Urothelium cell line (cell line): ENCODE data around the gene LACRT.
"Not testable (repeated sequence)": the region's sequence is repeated elsewhere in the genome, so short reads cannot be mapped to it uniquely, and the experiment has no call there.

Experiments
- DNase-seq: peaks from one replicate; pipeline ENCODE4 v3.0.0; 2011; ENCODE audit warnings: low spot score, mixed read lengths
- FAIRE-seq: peaks from 2 replicates; lab custom pipeline; 2011; peaks lifted over from hg19 to GRCh38; lab: Jason Lieb, UNC

The LACRT gene

DNA sequence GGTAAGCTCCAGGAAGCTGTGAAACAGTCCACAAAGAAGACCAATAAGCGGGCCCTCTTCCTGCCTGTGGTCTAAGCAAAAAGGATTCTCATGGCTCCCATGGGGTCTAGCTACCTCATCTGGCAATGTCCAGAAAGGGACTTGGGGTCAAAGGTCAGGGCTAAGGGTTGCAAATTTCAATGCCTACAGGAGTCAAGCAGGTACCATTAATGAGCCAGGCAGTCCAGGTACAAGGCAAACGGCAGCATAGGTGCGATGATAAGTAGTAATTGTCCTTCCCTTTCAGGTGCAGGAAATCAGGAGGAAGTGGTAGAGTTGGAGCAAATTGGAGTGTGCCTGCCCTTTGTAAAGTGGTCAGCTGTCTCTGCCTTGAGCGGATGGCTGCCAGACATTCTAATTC lies 6.4 kb upstream of the LACRT start:
- DNase-seq (no peak), FAIRE-seq (no peak)

DNA sequence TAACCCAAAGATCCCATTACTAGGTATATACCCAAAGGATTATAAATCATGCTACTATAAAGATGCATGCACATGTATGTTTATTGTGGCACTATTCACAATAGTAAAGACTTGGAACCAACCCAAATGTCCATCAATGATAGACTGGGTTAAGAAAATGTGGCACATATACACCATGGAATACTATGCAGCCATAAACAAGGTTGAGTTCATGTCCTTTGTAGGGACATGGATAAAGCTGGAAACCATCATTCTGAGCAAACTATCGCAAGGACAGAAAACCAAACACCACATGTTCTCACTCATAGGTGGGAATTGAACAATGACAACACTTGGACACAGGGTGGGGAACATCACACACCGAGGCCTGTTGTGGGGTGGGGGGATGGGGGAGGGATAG lies 4.4 kb upstream of the LACRT start:
- not testable (repeated sequence) for FAIRE-seq, DNase-seq

DNA sequence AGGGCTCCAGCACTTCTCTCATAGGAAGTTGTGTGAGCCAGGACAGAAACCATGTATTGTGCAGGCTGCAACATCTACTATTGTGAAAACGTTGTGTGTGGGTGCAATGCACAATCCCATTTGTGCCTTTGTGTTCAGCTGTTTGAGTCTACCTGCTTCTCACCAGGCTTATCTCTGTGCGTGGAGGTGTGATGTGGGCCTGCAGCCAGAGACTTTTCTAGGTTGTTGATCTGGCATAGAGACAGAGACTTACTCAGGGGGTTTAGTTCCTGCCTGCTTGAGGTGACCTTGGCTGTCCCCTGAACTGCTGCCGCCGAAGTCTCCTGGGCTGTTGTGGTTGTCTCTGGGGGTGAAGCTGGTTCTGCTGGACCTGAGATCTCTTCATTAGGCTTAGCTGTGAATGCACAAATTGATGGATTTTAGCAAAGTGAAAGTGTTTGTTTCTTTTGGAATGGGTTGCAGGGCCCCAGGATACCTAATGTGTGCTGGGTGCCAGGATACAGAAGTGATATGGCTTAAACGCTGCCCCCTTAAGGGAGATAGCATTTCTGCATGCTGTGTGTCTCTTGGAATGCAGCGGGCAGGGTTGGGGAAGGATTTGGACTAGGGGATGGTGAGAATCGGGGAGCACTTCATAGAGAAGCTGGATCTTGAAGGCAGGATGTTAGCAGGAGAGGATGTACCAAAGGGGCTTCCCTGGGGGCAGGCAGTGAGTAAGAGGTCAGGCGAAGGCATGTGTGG lies 2.5 kb downstream of the LACRT start:
- no peak for FAIRE-seq
- DNase-seq: no peak

DNA sequence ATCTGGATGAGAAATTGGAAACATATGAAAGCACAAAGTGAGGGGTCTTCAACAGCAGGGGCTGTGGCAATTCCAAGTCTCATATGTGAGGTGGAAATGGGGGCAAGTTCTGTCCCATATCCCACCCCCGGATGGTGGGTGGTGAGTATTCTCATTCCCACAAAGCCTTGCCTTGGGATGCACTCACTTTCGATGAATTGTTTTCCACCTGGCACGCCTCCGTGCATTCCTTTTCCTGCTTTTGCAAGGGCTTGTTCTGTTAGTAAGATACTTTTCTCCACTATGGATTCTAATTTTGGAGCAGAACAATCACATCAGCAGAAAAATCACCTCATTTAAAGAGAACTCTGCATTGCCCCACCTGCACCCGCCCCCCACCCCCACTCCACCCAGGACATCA lies 3.1 kb downstream of the LACRT start:
- no peak for FAIRE-seq

DNA sequence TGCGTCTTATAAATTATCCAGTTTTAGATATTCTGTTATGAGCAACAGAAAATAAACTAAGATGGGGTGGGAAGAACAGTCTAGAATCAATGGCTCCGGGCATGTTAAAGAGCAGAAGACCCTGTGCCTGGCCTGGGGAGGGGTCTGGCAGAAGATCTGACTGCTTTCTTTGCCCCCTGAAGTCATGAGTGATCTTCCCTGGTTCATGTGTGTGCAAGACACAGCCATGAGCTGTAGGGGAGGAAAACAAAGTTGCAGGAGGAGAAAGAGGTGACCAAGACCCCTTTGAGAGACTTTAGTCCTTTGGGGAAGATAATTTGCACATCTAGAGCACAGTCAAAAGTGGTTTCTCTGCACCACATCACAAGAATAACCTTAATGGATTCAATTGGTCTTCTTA lies 4.8 kb downstream of the LACRT start:
- DNase-seq (no peak), FAIRE-seq (no peak)

More for the DNA sequence above, 3.1 kb downstream of the LACRT start:
- DNase-seq: no peak

DNA sequence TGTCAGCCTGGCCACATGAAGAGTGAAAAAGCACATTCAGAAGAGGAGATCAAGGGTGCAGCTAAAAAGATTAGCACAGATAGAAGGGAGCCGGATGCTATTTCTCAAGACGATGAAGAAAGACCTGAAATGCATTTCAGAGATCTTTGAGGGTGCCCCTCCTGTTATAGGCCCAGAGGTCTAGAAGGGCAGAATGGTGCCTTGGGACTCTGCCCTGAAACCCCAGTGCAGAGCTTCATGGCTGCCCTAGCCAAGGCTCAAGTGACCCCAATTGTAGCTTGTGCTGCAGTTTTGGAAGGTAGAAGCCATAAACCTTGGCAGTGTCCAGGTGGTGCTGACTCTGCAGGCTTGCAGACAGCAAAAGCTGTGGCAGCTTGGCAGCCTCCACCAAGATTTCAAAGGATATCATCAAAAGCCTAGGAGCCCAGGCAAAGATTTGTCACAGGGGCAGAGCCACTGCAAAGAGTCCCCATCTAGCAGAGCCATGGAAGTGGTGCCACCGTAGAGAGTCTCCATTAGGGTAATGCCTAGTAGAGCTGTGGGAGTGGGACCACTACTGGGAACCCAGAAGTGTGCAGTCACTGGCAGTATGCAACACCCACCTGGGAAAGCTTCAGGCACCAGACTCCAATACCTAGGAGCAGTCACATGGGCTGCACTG lies 6.4 kb downstream of the LACRT start:
- DNase-seq: no peak
- FAIRE-seq: no peak

DNA sequence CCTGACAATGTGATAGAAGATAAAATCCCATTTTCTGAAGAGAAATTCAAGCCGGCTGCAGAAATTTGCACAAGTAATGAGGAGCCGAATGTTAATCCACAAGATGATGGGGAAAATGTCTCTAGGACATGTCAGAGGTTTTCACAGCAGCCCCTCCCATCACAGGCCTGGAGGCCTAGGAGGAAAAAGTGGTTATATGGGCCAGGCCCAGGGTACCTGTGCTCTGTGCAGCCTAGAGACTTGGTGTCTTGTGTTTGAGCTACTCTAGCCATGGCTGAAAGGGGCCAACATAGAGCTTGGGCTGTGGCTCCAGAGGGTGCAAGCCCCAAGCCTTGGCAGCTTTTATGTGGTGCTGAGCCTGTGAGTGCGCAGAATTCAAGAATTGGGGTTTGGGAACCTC lies 7.4 kb downstream of the LACRT start:
- FAIRE-seq: no peak
- no peak for DNase-seq

DNA sequence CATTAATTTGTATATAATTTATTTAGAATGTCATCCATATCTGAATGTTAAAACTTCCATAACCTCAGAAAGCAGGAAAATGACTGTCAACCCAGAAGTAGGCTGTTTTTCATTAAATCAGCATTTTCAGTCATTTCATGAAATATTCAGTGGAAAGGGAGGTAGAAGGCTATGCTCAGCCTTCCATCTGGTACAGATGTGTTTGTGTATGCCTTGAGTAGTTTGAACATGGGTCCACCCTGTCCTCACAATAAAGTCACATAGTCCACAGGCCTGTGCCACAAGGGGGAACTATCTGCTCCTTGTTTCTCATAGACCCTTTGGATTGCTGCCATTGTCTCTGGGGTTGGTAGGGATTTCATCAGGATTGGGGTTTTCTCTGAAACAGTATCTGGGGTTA lies 9.1 kb downstream of the LACRT start:
- DNase-seq (no peak), FAIRE-seq (no peak)

DNA sequence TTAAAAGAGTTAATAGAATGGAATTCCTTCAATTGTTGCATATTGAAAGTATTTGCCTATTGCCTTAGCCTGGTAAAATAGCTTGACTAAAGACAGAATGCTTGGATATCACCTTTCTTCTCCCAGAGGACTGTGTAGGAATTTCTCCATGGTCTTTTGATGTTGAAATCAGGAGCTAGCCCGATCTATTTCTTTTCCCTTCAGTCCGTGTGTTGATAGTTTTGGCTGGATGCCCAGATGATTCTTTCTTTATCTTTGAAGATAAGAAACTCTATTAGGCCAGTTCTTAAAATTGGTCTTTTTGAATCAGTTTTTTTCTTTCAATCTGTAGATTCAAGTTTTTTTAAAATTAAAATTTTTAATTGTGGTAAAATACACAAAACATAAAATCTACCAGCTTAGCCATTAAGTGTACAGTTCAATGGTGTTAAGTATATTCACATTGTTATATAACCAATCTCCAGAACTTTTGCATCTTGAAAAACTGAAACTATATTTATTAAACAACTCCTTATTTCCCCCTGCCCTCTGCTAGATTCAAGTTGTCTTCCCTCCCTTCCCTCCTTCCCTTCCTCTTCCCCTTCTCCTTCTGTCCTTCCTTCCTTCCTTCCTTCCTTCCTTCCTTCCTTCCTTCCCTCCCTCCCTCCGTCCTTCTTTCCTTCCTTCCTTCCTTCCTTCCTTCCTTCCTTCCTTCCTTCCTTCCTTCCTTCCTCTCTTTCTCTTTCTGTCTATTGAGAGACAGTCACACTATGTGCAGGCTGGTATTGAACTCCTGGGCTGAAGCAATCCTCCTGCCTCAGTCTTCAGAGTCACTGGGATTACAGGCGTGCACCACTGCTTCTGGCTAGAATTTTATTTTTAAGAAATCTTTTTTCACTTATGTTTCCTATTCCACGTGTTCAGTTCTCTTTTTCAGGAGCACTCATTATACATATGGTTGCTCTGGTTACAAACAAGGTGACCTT lies 10.1 kb downstream of the LACRT start:
- FAIRE-seq: no peak

DNA sequence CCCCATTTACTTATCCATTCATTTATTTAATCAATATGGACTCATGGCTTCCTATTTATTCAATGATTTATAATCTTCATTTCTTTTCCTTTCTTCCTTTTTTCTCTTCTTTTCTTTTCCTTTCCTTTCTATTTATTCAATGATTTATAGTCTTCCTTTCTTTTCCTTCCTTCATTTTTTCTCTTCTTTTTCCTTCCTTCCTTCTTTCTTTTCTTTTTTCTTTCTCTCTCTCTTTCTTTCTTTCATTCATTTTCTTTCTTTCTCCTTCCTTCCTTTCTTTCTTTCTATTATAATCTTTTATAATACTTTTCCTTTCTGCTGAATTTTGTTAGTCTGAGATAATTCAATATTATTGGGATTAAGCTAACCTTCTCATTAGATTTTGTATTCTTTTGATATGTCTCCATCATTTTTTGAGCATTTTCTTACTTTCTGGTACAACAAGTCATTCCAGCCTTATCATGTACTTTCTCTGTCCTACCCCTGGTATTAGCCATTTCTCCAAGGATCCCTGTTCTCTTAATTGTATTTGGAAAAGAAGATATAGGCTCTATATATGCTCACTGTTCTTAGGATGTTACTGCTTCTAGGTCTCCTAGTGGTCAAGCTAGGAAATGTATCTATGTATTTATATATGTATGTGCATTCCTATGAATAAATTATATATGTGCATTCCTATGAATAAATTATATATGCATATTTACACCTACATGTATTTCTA lies 12.1 kb downstream of the LACRT start:
- DNase-seq (no peak), FAIRE-seq (no peak)

More for the DNA sequence above, 10.1 kb downstream of the LACRT start:
- no peak for DNase-seq

DNA sequence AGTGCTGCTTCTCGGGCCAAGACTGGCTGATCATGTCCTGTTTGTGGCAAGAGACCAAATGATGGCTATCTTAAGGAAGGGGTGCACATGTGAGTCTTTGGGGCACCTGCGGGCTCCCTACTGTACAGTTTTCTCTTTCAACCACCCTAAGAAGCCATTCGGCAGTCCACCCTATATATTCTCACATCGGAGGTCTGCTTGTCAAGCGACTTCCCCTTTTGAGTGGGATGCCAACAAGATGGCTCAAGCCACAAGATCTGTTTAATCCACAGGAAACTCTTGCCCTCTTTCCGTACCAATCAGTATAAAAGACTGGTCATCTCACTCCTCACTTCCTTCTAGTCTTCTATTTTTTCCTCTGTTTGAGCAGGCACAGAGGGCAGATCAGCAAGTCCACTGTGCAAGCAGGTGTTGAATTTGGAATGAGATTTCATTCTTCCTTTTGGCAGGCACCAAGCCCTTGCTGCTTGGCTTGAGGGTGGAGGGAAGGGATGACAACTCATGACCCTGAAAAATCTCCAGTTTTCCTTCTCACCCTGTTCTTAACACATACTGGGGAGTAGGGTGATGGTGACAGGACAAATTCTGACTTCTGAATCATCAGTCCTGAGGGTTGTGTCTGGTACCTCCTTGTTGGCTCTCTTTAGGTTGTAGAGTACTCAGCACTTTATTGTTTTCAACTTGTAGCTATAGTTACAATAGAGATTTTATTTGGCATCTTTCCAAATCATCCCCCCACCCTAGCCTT lies 17.6 kb downstream of the LACRT start:
- FAIRE-seq (no peak), DNase-seq (no peak)

DNA sequence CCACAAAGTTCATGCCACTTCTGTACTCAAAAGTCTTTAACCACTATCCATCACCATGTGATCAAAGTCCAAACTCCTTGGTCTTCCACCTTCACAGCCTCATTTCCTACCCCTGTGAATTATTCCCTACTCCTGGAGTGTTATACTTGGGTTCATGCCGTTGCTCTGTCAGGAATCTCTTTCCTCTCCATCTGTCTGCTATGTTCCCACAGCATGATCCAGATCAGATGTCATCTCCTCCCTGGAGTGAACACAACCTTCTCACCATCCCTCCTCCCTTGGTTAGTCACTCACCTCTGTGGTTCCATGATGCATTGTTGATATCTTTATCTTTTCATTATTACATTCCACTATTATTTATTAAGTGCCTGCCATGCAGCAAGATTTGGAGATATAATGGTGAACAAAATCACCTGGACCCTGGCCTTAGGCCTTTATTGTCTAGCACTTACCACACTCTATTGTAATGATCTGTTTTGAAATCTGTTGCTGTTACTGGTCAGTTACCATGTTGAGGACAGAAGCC lies 22.4 kb downstream of the LACRT start:
- no peak for DNase-seq

DNA sequence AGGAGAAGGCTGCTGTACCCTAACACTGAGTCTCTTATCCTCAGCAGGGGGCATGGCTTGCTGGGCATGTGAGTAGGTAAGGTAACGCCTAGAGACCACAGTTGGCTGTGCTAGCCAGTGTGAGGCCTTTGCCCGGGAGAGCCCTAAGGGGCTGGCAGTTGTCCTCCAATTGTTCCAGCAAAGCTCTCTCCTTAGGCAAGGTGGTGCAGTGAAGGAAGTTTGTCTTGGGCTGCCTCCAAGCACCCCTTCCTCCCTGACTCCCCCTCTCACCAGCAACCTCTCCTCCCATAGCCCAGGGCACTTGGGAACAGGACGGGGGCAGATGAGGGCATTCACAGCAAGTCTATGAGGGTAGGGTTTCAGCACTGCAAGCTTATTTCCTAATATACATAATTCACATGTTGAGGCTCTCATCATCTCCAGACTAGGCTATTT lies 23.0 kb downstream of the LACRT start:
- DNase-seq (no peak), FAIRE-seq (no peak)

More for the DNA sequence above, 22.4 kb downstream of the LACRT start:
- FAIRE-seq: no peak

DNA sequence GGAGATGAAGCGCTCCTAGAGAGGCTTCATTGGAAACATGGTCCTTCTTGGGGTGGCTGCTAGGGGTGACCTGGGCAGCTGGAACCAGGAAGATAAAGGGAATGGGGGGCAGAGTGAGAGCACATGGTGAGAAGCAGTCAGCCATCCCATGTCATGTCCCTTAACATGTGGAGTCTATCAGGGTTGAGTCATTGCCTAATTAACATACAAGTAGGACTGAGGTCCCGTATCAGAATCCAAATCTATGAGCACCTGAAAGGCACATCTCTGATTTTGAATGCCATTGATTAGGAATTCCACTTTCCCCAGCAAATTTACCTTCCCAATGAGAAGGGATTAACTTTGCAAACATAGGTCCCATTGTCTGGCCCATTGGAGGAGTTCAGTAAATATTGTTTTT lies 25.9 kb downstream of the LACRT start:
- no peak for FAIRE-seq

DNA sequence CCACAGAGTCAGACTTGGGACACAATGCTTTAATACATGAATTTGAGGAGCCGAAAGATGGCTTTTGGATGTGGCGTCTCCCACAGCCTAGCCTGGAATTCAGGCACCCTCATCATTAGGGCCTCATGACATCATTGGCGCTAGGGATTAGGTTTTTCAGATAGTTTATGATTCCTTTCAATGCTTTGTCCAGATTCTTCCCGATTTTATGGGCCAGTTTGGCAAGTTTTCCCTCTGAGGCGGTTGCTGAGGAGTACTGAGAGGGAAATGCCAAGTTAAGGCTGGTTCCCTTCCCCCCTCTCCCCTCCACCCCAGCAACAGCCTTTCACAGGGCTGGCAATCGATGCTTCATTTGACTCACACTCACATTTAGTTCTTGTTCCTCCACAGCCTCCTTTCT lies 26.5 kb downstream of the LACRT start:
- FAIRE-seq (no peak), DNase-seq (no peak)

More for the DNA sequence above, 25.9 kb downstream of the LACRT start:
- no peak for DNase-seq

DNA sequence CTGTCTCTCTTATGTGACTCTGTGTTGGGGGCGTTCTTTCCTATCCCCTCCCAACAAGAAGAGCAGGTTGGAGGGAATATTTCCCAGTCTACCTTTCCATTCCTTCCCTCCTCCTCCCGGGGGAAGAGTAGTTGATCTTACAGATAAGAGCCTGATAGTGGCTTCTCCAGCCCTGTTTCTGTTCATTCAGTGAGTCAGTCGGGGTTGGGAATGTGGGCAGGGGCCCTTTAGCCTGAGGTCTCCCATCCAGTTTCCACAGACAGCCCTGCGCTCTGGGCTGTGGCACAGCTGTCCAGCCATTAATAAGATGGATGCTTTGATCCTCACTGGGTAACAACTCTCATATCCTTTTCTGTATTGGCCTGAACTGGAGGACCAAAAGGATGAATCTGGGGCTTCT lies 28.1 kb downstream of the LACRT start:
- no peak for FAIRE-seq
- DNase-seq: no peak

DNA sequence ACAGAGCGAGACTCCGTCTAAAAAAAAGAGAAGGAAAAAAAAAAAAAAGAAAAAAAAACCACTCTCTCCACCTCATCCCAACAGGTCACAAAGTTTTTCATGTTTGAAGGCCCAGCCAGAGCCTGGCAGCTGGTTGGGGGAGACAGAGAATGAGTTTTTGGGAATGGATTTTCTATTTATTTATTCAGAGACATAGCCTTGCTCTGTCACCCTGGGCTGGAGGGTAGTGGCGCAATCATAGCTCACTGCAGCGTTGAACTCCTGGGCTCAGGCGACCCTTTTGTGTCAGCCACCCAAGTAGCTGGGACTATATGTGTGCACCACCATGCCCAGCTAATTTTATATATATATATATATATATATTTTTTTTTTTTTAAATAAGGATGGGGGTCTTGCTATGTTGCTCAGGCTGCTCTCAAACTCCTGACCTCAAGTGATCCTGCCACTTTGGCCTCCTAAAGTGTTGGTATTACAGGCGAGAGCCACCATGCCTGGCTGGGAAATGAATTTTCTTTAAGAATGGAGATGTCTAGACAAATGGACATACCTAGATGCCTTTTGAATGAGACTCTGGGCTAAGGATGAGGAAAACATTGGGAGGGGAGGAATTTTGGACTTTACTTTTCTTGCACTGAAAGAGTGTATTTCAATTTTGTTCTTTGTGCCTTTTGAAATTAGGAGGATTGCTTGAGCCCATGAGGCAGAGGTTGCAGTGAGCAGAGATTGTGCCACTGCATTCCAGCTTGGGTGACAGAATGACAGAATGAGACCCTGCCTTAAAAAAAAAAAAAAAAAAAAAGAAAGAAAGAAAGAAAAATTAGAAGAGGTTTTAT lies 29.3 kb downstream of the LACRT start:
- FAIRE-seq (no peak), DNase-seq (no peak)

DNA sequence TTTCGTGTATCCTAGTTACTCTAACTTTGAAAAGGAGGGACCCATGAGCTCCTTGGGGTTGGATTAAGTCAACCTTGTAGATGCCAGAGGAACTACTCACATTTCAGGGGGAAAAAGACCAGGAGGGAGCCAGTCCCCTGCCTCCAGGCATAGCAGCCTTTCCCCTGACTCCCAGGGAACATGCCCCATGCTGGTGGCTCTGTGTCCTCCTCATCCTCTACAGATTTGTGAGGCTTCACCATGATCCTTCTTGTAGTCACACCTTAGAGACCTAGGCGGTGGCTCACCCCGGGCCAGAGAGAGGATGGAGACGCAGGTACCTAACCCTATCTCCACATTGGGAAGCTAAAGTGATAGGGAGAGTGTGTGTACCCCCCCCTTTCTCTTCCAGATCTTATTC lies 30.3 kb downstream of the LACRT start:
- DNase-seq (no peak), FAIRE-seq (no peak)

DNA sequence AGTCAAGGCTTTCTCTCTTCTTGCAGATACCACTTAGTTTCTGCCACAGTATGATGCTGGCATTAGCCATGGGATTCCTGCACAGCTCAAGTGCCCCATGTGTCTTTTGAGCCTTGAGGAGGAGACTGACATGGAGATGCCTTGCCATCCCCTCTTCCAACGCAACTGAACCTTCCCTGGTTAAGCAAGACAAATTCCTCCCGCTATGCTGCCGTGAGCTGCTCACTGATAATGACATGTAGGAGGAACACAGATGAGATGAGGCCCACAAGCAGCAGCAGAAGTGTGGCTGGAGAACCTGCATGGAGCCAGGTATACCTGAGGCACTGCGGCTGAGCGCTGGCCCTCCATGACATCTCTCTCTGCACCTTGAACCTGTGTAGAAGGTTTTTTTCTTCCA lies 30.8 kb downstream of the LACRT start:
- peak; percentile 87 for FAIRE-seq
- DNase-seq: no peak
